Measurements from ENCODE around the gene MCC. TPM values are rescaled to one million over a fixed set of nuclear protein-coding genes. Genes with fewer than 3 reads are reported as not detected.

The MCC gene
- total RNA-seq, 1 experiment from 2014 or later, result 0.60 TPM

DNA sequence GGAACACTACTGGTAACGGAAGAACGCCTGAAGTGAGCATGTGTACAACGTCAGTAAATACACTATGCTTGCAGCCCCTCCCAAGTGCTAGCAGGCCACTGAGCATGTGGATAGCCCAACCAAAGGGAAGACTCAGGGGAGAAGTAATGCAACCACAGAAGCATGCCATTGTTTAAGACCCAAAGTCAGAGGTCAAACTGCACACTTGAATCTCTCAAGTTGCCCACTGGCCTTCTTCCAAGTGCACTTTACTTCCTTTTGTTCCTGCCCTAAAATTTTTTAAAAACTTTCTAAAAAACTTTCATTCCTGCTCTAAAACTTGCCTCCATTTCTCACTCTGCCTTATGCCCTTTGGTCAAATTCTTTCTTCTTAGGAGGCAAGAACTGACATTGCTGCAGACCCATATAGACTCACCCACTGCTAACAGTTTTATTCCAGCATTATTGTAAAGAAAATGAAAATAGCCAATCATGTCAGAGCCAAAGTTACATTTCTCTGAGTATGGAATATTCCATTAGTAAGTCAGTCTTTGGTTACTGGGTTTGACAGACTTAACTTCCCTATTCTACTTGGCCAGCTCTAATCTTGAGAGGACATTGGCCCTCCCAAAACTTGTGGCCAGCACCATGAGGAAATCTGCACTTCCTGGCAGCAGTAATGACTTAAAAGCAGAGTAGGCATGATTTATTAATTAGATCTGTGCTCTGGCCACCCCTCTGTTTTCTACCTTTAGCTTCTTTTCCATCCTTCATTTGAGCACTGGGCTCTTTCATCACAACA is 130.4 kb downstream of the MCC start:
- Histone ChIP-seq H3K36me3 (ENCODE audit: insufficient read depth, low read length, poor library complexity, severe bottlenecking) (no peaks in the 10 kb centered on the region), H3K4me1 (ENCODE audit: insufficient read depth, low read length, poor library complexity, severe bottlenecking) (no peaks in the 10 kb centered on the region), H3K27me3 (replicated peaks; ENCODE audit: insufficient read depth, low read depth, low read length, poor library complexity) (no peaks in the 10 kb centered on the region), H3K27ac (ENCODE audit: low read depth, low read length, poor library complexity, severe bottlenecking) (no peak overlapping the region), H3K4me3 (ENCODE audit: low read depth, low read length, poor library complexity, severe bottlenecking) (no peak overlapping the region), H3K9me3 (ENCODE audit: low read depth, low read length, poor library complexity, severe bottlenecking) (no peaks in the 10 kb centered on the region)
- no peak for DNase-seq (ENCODE audit: low spot score)
- CTCF ChIA-PET, result no interaction called here
- intact Hi-C loops (cut with micrococcal nuclease; ENCODE audit: unreplicated experiment), result no loop called here
- TF ChIP-seq EZH2 (IDR thresholded peaks at IDR 0.05; ENCODE audit: borderline replicate concordance, low read depth, low read length, poor library complexity, severe bottlenecking), result no peak
- TF ChIP-seq CTCF (conservative IDR thresholded peaks at IDR 0.05; ENCODE audit: low read depth, low read length), result no peak
- BruUV-seq (replicated peaks), result no TSS peak
- POLR2A ChIA-PET (ENCODE audit: low non-redundant PET), result no interaction called here

DNA sequence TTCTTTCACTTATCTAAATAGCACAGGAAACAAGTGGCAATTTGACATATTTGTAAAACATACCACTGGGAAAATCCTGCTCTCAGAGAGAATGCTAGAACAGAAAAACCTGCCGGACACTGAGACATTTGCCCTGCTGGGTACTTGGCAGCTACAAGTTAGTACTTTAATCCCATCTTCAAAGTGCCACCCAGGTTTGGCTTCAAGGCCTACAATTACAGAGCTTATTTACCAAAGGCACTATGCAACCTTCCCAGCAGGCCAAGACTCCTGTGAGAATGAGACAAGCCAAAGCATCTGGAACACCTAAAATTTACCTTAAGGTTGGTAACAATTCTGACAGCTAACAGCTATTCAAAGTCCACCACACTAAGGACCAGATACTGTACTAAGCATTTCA is 131.8 kb downstream of the MCC start:
- TF ChIP-seq CTCF (conservative IDR thresholded peaks at IDR 0.05; ENCODE audit: low read depth, low read length) (no peak), EZH2 (IDR thresholded peaks at IDR 0.05; ENCODE audit: borderline replicate concordance, low read depth, low read length, poor library complexity, severe bottlenecking) (no peak)
- POLR2A ChIA-PET (ENCODE audit: low non-redundant PET), result no interaction called here
- Histone ChIP-seq H3K27me3 (replicated peaks; ENCODE audit: insufficient read depth, low read depth, low read length, poor library complexity) (no peaks in the 10 kb centered on the region), H3K4me1 (ENCODE audit: insufficient read depth, low read length, poor library complexity, severe bottlenecking) (no peaks in the 10 kb centered on the region), H3K27ac (ENCODE audit: low read depth, low read length, poor library complexity, severe bottlenecking) (no peak overlapping the region), H3K9me3 (ENCODE audit: low read depth, low read length, poor library complexity, severe bottlenecking) (no peaks in the 10 kb centered on the region), H3K4me3 (ENCODE audit: low read depth, low read length, poor library complexity, severe bottlenecking) (no peak overlapping the region), H3K36me3 (ENCODE audit: insufficient read depth, low read length, poor library complexity, severe bottlenecking) (no peaks in the 10 kb centered on the region)
- no peak for DNase-seq (ENCODE audit: low spot score)
- CTCF ChIA-PET, result no interaction called here
- intact Hi-C loops (cut with micrococcal nuclease; ENCODE audit: unreplicated experiment), result no loop called here
- BruUV-seq (replicated peaks), result no TSS peak

- no peak overlapping the region for H3K4me3 ChIP-seq (ENCODE audit: low read depth, low read length, poor library complexity, severe bottlenecking)
- no peaks in the 10 kb centered on the region for H3K9me3 ChIP-seq (ENCODE audit: low read depth, low read length, poor library complexity, severe bottlenecking)
- ChIA-PET CTCF (no interaction called here), POLR2A (ENCODE audit: low non-redundant PET) (no interaction called here)
- no peaks in the 10 kb centered on the region for H3K4me1 ChIP-seq (ENCODE audit: insufficient read depth, low read length, poor library complexity, severe bottlenecking)
- BruUV-seq (replicated peaks), result no TSS peak
- H3K27ac ChIP-seq (ENCODE audit: low read depth, low read length, poor library complexity, severe bottlenecking), result no peak overlapping the region
- H3K27me3 ChIP-seq (replicated peaks; ENCODE audit: insufficient read depth, low read depth, low read length, poor library complexity), result no peaks in the 10 kb centered on the region
- no peak for DNase-seq (ENCODE audit: low spot score)
- intact Hi-C loops (cut with micrococcal nuclease; ENCODE audit: unreplicated experiment), result no loop called here
- TF ChIP-seq EZH2 (IDR thresholded peaks at IDR 0.05; ENCODE audit: borderline replicate concordance, low read depth, low read length, poor library complexity, severe bottlenecking), result no peak
- TF ChIP-seq CTCF (conservative IDR thresholded peaks at IDR 0.05; ENCODE audit: low read depth, low read length), result no peak
- no peaks in the 10 kb centered on the region for H3K36me3 ChIP-seq (ENCODE audit: insufficient read depth, low read length, poor library complexity, severe bottlenecking)
Measured at GRCh38 chr5:113354055-113354454, 134.2 kb downstream of the MCC start.

Data from A673 (cell line).